Cardiac fibroblast (primary cell): Measurements from ENCODE around the gene BZW1.

Experiments
- DNase-seq, 2 donors: peaks; one replicate each; pipeline versions ENCODE4 v3.0.0 to v3.0.0-alpha.2; 2010; ENCODE audit warnings: low read depth in 2 of 2
- H3K4me3 ChIP-seq, 2 donors: replicated peaks in 1 of 2; 1 replicate in 1 of 2; 2 replicates in 1 of 2; pipeline ENCODE4 v1.5.1; 2011; ENCODE audit warnings: low read depth in 2 of 2, low read length in 2 of 2, mild to moderate bottlenecking in 2 of 2, moderate library complexity in 1 of 2
- CTCF ChIP-seq: IDR thresholded peaks from one replicate; pipeline ENCODE4 v1.5.1; 2011; ENCODE audit warnings: low read depth, mild to moderate bottlenecking, low read length, inconsistent platforms

BZW1 gene

GRCh38 chr2:200869014-200869413 is 57.3 kb downstream of the BZW1 start:
- no peak for DNase-seq
- no peak overlapping the region for H3K4me3 ChIP-seq
- no peak for TF ChIP-seq CTCF

- TF ChIP-seq CTCF, result no peak
- H3K4me3 ChIP-seq, result no peak overlapping the region
- DNase-seq, result no peak
These were observed 59.4 kb downstream of the BZW1 start for GRCh38 chr2:200871151-200871550.

- no peak for DNase-seq
- TF ChIP-seq CTCF, result no peak
- H3K4me3 ChIP-seq, result no peak overlapping the region
These were observed 61.9 kb downstream of the BZW1 start for GRCh38 chr2:200873560-200873959.
